Inferior parietal cortex (tissue), 1 donor: ENCODE results near the gene ITFG1.
"Not testable (repeated sequence)": the region's sequence is repeated elsewhere in the genome, so short reads cannot be mapped to it uniquely, and the experiment has no call there.

Source experiments
- DNase-seq: peaks from one replicate; pipeline ENCODE4 v3.0.0-alpha.2; 2016; ENCODE audit errors: extremely low spot score

The ITFG1 gene

GRCh38 chr16:47156680-47157215, 304.1 kb downstream of the ITFG1 start:
- DNase-seq = no peak

GRCh38 chr16:47152501-47152900, 308.4 kb downstream of the ITFG1 start:
- DNase-seq = not testable (repeated sequence)

GRCh38 chr16:47150067-47150466, 310.8 kb downstream of the ITFG1 start:
- DNase-seq = no peak

GRCh38 chr16:47144559-47144877, 316.3 kb downstream of the ITFG1 start:
- DNase-seq = no peak

GRCh38 chr16:47143677-47144558, 316.9 kb downstream of the ITFG1 start, which contains the start of gene NETO2:
Gene NETO2, minus strand, starts transcription at chr16:47143945. Its CDS starts 333 bp downstream, at chr16:47143612.
- DNase-seq = no peak

GRCh38 chr16:47142821-47143676, 317.8 kb downstream of the ITFG1 start:
- DNase-seq = no peak

- DNase-seq = peak; percentile 47
Measured at GRCh38 chr16:47142486-47142820, 318.4 kb downstream of the ITFG1 start.

GRCh38 chr16:47141773-47142485, 318.9 kb downstream of the ITFG1 start:
- peak; percentile 93 for DNase-seq

- no peak for DNase-seq
Measured at GRCh38 chr16:47140686-47141085, 320.2 kb downstream of the ITFG1 start.

GRCh38 chr16:47139561-47140185, 321.2 kb downstream of the ITFG1 start:
- no peak for DNase-seq

GRCh38 chr16:47137925-47138324, 322.9 kb downstream of the ITFG1 start:
- DNase-seq = not testable (repeated sequence)

GRCh38 chr16:47136099-47136842, 324.6 kb downstream of the ITFG1 start:
- no peak for DNase-seq

- no peak for DNase-seq
Measured at GRCh38 chr16:47134550-47134949, 326.3 kb downstream of the ITFG1 start.

- DNase-seq = no peak
Measured at GRCh38 chr16:47132308-47132707, 328.6 kb downstream of the ITFG1 start.

GRCh38 chr16:47129755-47130435, 331.0 kb downstream of the ITFG1 start:
- DNase-seq = no peak

- no peak for DNase-seq
Measured at GRCh38 chr16:47127541-47127940, 333.3 kb downstream of the ITFG1 start.

- no peak for DNase-seq
Measured at GRCh38 chr16:47125757-47126156, 335.1 kb downstream of the ITFG1 start.

GRCh38 chr16:47113130-47113529, 347.7 kb downstream of the ITFG1 start:
- DNase-seq = no peak

- no peak for DNase-seq
Measured at GRCh38 chr16:47110939-47111338, 349.9 kb downstream of the ITFG1 start.

- no peak for DNase-seq
Measured at GRCh38 chr16:47109361-47109760, 351.5 kb downstream of the ITFG1 start.
